DOHH2 (cell line): Measurements from ENCODE around the gene ABHD17B.

Experiments used
- H3F3A ChIP-seq: fragments of 200-600 bp; sonication (generic), shearing (Covaris generic); 2 replicates; pipeline ENCODE4 v1.6.0; 2016; ENCODE audit warnings: antibody characterized with exemption, mild to moderate bottlenecking; ENCODE audit not compliant: control insufficient read depth, insufficient read depth
- H3K27ac ChIP-seq: fragments of 200-600 bp; sonication (generic); 2 replicates; pipeline ENCODE4 v1.5.1; 2014; ENCODE audit warnings: low read depth, mild to moderate bottlenecking, low read length, moderate library complexity
- H3K27me3 ChIP-seq: fragments of 200-600 bp; sonication (generic); 2 replicates; pipeline ENCODE4 v1.6.1; 2014; ENCODE audit warnings: mild to moderate bottlenecking, low read length, mixed read lengths; ENCODE audit not compliant: control insufficient read depth
- H3K36me3 ChIP-seq: fragments of 200-600 bp; sonication (generic); 2 replicates; pipeline ENCODE4 v1.6.1; 2014; ENCODE audit warnings: mild to moderate bottlenecking, low read length, moderate library complexity, mixed read lengths; ENCODE audit not compliant: control insufficient read depth
- H3K4me1 ChIP-seq: fragments of 200-600 bp; sonication (generic); 2 replicates; pipeline ENCODE4 v1.6.1; 2014; ENCODE audit warnings: mild to moderate bottlenecking, low read length, mixed read lengths; ENCODE audit not compliant: control insufficient read depth
- H3K4me2 ChIP-seq: fragments of 200-600 bp; sonication (generic); 2 replicates; pipeline ENCODE4 v1.6.0; 2014; ENCODE audit warnings: mild to moderate bottlenecking, low read length, moderate library complexity
- H3K4me3 ChIP-seq: fragments of 200-600 bp; sonication (generic); 2 replicates; pipeline ENCODE4 v1.5.1; 2014; ENCODE audit warnings: mild to moderate bottlenecking, low read length, mixed read lengths
- H3K79me2 ChIP-seq: fragments of 200-600 bp; sonication (generic); 2 replicates; pipeline ENCODE4 v1.6.1; 2014; ENCODE audit warnings: mild to moderate bottlenecking, low read length, mixed read lengths; ENCODE audit not compliant: control insufficient read depth
- H3K9me2 ChIP-seq: fragments of 200-600 bp; sonication (generic); replicated peaks from 2 replicates; pipeline ENCODE4 v1.6.1; 2014; ENCODE audit warnings: mild to moderate bottlenecking, low read length, mixed read lengths; ENCODE audit not compliant: control insufficient read depth
- H3K9me3 ChIP-seq: fragments of 200-600 bp; sonication (generic); 2 replicates; pipeline ENCODE4 v1.6.1; 2014; ENCODE audit warnings: antibody characterized with exemption, low read length, mixed read lengths; ENCODE audit not compliant: control insufficient read depth, insufficient read depth
- H4K20me1 ChIP-seq: fragments of 200-600 bp; sonication (generic); 2 replicates; pipeline ENCODE4 v1.6.0; 2014; ENCODE audit warnings: low read depth, mild to moderate bottlenecking, antibody characterized with exemption, low read length, moderate library complexity; ENCODE audit not compliant: control insufficient read depth, insufficient read depth
- CTCF ChIP-seq: fragments of 200-600 bp; sonication (generic); IDR thresholded peaks from one replicate; pipeline ENCODE4 v1.5.1; 2014; ENCODE audit warnings: antibody characterized with exemption, mild to moderate bottlenecking, low read depth, low read length; ENCODE audit not compliant: poor library complexity, severe bottlenecking
- EZH2phosphoT487 ChIP-seq: fragments of 200-600 bp; sonication (generic); IDR thresholded peaks from 2 replicates; pipeline ENCODE4 v1.6.1; 2017; ENCODE audit warnings: borderline replicate concordance, mild to moderate bottlenecking, antibody characterized with exemption, low read length, moderate library complexity, mixed read lengths

ABHD17B gene

DNA sequence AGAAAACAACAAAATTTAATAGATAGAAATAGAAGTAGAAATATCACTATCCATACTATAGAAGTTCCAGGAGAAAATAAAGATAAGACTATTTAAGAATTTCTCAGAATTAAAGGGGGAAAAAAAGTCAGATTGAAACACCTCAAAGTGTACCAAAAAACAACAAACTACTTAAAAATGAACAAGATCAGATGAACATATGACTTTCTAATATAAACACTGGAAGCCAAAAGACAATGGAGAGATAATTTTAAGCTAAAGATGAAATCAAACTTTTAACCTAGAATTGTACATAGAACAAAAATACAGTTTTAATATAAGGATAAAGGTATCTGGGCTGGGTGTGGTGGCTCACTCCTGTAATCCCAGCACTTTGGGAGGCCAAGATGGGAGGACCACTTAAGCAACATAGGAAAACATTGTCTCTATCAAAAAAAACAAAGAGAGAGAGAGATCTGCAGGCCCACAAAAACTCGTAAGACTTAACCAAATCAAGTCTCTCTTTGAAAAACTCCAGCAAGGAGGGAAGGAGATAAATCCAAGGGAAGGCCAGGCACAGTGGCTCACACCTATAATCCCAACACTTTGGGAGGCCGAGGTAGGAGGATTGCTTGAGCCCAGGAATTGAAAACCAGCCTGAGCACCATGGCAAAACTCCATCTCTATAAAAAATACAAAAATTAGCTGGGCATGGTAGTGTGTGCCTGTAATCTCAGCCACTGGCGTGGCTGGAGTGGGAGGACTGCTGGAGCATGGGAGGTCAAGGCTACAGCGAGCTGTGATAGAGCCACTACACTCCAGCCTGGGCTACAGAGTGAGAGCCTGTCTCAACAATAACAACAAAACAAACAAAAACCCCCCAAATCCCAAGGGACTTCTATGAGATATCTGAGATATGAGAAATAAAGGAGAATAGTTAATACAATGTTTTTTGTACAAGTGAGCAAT lies 32.4 kb downstream of the ABHD17B start:
- H4K20me1 ChIP-seq = 0 out of 2 replicates have a peak, but pooled peaks cover 5% of the 10 kb centered on the region

DNA sequence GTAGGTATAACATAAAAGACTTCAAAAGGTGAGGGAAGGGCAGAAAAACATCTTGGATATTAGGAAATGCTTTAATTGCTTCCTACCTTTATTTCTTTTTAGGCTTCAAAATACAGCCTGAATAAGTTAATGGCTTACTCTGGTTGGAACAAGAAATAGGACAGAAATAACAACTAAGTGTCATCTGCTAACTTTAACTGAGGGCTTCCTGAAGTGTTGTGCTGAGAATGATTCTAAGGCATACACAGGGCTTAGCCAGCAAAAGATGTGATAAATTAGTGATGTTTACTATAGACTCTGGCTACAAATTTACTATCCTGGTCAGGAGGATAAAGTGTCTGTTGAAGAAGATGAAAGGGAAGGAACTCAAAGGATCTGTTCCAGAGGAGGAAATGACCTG lies 34.2 kb downstream of the ABHD17B start:
- H4K20me1 ChIP-seq = 0 out of 2 replicates have a peak, but pooled peaks cover 5% of the 10 kb centered on the region
- H3K9me2 ChIP-seq = no peaks in the 10 kb centered on the region
- H3K9me3 ChIP-seq = peaks cover 28% of the 10 kb centered on the region
- no peaks in the 10 kb centered on the region for H3K27me3 ChIP-seq
- no peaks in the 10 kb centered on the region for H3F3A ChIP-seq
- no peak for TF ChIP-seq CTCF
- no peak for TF ChIP-seq EZH2phosphoT487
- peaks cover 62% of the 10 kb centered on the region for H3K4me1 ChIP-seq
- no peak overlapping the region for H3K4me3 ChIP-seq
- H3K27ac ChIP-seq = no peak overlapping the region
- H3K79me2 ChIP-seq = peaks cover 95% of the 10 kb centered on the region
- peaks cover 72% of the 10 kb centered on the region for H3K36me3 ChIP-seq
- no peak overlapping the region for H3K4me2 ChIP-seq

More for the DNA sequence above, 32.4 kb downstream of the ABHD17B start:
- H3K4me2 ChIP-seq = no peak overlapping the region
- H3F3A ChIP-seq = no peaks in the 10 kb centered on the region
- TF ChIP-seq CTCF = no peak
- TF ChIP-seq EZH2phosphoT487 = no peak
- H3K9me3 ChIP-seq = peaks cover 37% of the 10 kb centered on the region
- H3K27ac ChIP-seq = no peak overlapping the region
- H3K79me2 ChIP-seq = peaks cover 100% of the 10 kb centered on the region
- H3K36me3 ChIP-seq = peaks cover 77% of the 10 kb centered on the region
- peaks cover 62% of the 10 kb centered on the region for H3K4me1 ChIP-seq
- H3K9me2 ChIP-seq = no peaks in the 10 kb centered on the region
- no peak overlapping the region for H3K4me3 ChIP-seq
- H3K27me3 ChIP-seq = no peaks in the 10 kb centered on the region

DNA sequence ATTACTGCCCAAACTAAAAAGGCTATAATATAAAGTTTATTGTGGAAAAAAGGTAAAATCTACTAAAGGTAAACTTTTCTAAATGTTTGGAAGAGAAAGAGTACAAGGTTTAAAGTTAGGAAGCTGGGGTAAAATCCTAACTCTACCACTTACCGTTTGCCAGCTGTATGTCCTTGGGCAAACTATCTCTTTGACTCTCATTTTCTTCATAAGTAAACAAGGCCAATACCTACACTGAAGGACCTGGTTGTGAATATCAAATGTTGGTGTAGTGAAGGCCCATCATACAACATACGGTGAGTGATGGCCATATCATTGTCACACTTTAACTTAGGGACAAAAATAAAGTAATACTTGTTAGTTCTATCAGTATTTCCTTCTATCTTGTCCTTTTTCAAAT lies 34.9 kb downstream of the ABHD17B start:
- peaks cover 60% of the 10 kb centered on the region for H3K4me1 ChIP-seq
- peaks cover 74% of the 10 kb centered on the region for H3K36me3 ChIP-seq
- H3K4me3 ChIP-seq = no peak overlapping the region
- TF ChIP-seq CTCF = no peak
- TF ChIP-seq EZH2phosphoT487 = no peak
- no peak overlapping the region for H3K27ac ChIP-seq
- H3K4me2 ChIP-seq = 0 out of 2 replicates have a peak overlapping the region, but pooled peaks have one; percentile 9
- H3F3A ChIP-seq = no peaks in the 10 kb centered on the region
- peaks cover 28% of the 10 kb centered on the region for H3K9me3 ChIP-seq
- peaks cover 95% of the 10 kb centered on the region for H3K79me2 ChIP-seq
- H3K27me3 ChIP-seq = no peaks in the 10 kb centered on the region
- H4K20me1 ChIP-seq = 0 out of 2 replicates have a peak, but pooled peaks cover 5% of the 10 kb centered on the region
- no peaks in the 10 kb centered on the region for H3K9me2 ChIP-seq
